Stimulated activated CD8-positive, alpha-beta memory T cell treated with anti-CD3 and anti-CD28 coated beads, Interleukin-7, amount 100 ng/mL, for 1 hour (primary cell): ENCODE results near the gene ACVR2B.
"Not testable (repeated sequence)": the region's sequence is repeated elsewhere in the genome, so short reads cannot be mapped to it uniquely, and the experiment has no call there.

Experiments used
- DNase-seq, 2 donors: peaks; one replicate each; pipeline ENCODE4 v3.0.0-alpha.2; 2020; ENCODE audit warnings: low read depth in 2 of 2

The ACVR2B gene

GRCh38 chr3:38453075-38453912 lies at the start of gene ACVR2B:
Gene ACVR2B, plus strand, starts transcription at chr3:38453890. Its CDS starts 433 bp downstream, at chr3:38454323.
- peak; percentile 25 to 35 for DNase-seq

GRCh38 chr3:38404286-38404685 lies 49.4 kb upstream of the ACVR2B start:
- DNase-seq: no peak

GRCh38 chr3:38411591-38411990 lies 42.1 kb upstream of the ACVR2B start:
- no peak for DNase-seq

- DNase-seq: not testable (repeated sequence)
Measured at GRCh38 chr3:38420758-38421157, 32.9 kb upstream of the ACVR2B start.

DNA sequence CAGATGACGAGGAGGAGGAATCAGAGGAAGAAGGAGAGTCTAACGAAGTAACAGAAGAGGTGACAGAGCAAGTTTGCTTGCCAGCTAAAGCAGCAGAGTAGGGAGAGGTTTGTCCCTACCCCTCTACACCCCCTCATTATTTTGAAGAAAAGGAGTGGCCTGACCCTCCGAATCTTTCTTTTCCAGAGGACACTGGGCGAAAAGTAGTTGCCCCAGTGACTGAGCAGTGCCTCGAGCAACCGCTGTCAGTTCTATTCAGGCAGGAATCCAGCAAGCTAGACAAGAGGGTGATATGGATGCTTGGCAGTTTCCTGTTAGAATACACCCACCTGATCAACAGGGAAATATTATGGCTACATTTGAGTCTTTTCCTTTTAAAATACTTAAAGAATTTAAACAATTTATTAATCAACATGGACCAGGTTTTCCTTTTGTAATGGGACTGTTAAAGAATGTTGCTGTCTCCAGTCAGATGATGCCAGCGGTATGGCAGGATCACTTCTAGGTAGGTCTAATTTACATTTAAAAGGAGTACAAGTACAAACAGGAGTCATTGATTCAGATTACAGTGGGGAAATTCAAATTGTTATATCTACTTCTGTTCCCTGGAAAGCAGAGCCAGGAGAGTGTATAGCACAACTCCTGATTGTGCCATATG lies 31.9 kb upstream of the ACVR2B start:
- DNase-seq: no peak

DNA sequence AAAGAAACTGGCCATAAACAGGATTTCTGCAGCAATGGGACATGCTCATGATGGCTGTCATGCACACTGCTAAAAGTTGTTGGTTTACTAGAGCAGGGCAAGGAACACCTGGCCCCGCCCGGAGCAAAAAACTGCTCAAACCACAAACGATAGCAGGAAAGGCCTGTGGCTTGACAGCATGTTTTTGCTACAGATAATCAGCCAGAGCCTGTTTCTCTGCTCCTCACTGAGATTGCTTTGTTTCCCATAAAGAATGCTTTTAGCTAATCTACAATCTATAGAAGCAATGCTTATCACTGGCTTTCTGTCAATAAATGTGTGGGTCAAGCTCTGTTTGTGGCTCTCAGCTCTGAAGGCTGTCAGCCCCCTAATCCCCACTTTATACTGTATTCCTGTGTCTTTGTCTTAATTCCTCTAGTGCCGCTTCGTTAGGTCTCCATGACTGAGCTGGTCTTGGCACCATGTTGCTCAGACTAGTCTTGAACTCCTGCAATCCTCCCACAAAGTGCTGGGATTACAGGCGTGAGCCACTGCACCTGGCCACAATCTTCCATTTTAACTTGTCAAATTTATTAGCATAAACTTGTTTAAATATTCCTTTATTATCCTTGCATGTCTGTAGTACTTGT lies 26.8 kb upstream of the ACVR2B start:
- DNase-seq: not testable (repeated sequence)

DNA sequence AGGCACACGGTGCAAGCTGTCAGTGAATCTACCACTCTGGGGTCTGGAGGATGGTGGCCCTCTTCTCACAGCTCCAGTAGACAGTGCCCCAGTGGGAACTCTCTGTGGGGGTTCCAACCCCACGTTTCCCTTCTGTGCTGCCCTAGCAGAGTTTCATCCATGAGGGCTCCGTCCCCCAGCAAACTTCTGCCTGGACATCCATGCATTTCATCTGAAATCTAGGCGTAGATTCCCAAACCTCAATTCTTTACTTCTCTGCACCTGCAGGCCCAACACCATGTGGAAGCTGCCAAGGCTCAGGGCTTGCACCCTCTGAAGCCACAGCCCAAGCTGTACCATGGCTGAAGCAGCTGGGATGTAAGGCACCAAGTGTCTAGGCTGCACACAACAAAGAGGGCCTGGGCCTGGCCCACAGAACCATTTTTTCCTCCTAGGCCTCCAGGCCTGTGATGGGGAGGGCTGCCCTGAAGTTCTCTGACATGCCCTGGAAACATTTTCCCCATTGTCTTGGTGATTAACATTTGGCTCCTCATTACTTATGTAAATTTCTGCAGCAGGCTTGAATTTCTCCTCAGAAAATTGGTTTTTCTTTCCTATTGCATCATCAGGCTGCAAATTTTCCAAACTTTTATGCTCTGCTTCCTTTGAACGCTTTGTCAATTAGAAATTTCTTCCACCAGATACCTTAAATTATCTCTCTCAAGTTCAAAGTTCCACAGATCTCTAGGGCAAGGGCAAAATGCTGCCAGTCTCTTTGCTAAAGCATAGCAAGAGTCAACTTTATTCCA lies 20.6 kb upstream of the ACVR2B start:
- not testable (repeated sequence) for DNase-seq

DNA sequence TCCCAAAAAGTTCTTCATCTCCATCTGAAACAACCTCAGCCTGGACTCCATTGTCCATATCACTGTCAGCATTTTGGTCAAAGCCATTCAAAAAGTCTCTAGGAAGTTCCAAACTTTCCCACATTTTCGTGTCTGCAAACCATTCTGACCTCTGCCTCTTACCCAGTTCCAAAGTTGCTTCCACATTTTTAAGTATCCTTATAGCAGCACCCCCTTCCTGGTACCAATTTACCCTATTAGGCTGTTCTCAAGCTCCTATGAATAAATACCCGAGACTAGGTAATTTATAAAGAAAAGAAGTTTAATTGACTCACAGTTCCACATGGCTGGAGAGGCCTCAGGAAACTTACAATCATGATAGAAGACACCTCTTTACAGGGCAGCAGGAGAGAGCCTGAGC lies 20.0 kb upstream of the ACVR2B start:
- not testable (repeated sequence) for DNase-seq

DNA sequence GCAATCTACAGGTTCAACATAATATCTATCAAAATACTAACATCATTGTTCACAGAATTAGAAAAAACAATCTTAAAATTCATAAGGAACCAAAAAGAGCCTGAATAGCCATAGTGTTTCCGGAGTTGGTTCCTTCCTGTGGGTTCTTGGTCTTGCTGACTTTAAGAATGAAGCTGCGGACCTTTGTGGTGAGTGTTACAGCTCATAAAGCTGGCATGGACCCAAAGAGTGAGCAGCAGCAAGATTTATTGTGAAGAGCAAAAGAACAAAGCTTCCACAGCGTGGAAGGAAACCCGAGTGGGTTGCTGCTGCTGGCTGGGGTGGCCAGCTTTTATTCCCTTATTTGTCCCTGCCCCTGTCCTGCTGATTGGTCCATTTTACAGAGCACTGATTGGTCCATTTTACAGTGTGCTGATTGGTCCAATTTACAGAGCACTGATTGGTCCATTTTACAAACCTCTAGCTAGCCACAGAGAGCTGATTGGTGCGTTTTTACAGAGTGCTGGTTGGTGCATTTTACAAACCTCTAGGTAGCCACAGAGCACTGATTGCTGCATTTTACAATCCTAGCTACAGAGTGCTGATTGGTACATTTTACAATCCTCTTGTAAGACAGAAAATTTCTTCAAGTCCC lies 15.1 kb upstream of the ACVR2B start:
- DNase-seq: not testable (repeated sequence)

DNA sequence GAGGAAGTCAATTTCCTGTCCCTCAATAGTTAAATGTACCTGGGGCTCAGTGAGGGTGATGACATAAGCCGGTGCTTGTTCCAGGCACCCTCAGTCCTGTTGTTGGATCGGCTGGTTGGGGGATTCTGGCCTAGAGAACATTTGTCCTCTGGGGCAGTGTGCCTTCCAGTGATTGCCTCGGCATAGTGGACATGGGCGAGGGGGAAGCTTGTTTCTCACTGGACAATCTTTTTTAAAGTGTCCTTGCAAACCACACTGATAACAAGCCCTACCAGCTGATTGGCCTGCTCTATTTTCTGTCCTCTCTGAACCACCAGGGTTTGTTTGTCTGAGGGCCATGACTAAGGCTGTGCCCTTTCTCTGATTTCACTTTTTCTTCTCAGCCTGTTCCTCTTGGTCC lies 10.5 kb upstream of the ACVR2B start:
- not testable (repeated sequence) for DNase-seq

DNA sequence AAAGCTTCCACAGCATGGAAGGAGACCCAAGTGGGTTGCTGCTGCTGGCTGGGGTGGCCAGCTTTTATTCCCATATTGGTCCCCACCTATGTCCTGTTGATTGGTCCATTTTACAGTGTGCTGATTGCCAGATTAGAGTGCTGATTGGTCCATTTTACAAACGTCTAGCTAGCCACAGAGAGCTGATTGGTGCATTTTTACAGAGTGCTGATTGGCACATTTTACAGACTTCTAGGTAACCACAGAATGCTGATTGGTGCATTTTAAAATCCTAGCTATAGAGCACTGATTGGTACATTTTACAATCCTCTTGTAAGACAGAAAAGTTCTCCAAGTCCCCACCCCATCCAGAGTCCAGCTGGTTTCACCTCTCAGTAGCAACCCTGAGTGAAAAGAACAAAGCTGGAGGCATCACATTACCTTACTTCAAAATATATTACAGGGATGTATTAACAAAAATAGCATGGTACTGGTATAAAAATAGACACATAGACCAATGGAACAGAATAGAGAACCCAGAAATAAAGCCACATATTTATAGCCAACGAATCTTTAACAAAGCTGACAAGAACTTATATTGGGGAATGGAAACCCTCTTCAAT lies 7.5 kb upstream of the ACVR2B start:
- no peak for DNase-seq

DNA sequence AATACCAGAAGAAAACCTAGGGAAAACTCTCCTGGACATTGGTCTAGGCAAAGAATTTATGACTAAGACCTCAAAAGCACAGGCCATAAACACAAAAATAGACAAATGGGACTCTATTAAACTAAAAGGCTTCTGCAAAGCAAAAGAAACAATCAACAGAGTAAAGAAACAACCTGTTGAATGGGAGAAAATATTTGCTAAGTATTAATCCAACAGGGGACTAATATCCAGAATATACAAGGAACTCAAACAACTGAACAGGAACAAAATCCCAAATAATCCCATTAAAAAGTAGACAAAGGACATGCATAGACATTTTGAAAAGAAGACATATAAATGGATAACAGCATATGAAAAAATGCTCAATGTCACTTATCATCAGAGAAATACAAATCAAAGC lies 6.9 kb upstream of the ACVR2B start:
- no peak for DNase-seq

GRCh38 chr3:38450853-38451252 lies 2.8 kb upstream of the ACVR2B start:
- no peak for DNase-seq

GRCh38 chr3:38453913-38454177 lies 155 bp downstream of the ACVR2B start:
- DNase-seq: no peak

GRCh38 chr3:38454178-38454883 lies 641 bp downstream of the ACVR2B start:
- no peak for DNase-seq

DNA sequence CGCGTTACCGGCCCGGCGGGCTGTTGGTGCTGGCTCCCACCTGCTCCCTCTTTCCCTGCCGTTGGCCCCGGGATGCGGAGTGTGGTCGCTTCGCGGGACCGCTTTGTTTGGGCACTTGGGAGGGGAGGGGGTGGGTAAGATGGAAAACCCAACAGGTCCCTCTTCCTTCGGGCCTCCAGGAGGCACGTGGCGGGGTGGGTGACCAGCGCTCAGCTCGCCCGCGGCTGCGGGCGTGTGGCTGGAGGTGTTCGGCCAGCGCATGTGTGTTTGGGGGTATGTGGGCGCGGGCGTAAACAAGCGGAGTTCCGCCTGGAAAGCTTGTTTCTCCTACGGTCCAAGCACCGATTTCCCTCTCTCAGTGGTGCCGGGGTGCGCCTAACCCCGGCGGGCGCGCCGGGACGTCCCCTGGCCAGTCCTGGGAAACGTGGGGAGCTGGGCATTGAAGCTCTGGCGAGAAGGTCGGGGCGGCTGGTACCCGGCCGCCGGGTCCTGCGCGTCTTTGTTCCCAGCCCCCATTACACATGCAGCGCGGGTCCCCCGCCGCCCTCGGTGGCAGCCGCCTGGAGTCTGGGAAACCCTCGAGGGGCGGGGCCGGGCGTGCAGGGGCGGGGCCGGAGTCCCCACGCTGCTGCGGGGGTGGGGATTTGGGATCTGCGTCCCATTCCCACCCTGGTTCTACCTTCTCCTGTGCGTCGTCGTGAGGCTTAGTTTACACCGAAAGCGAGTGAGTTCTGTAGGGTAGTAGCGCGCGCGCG lies 1.4 kb downstream of the ACVR2B start:
- no peak for DNase-seq

DNA sequence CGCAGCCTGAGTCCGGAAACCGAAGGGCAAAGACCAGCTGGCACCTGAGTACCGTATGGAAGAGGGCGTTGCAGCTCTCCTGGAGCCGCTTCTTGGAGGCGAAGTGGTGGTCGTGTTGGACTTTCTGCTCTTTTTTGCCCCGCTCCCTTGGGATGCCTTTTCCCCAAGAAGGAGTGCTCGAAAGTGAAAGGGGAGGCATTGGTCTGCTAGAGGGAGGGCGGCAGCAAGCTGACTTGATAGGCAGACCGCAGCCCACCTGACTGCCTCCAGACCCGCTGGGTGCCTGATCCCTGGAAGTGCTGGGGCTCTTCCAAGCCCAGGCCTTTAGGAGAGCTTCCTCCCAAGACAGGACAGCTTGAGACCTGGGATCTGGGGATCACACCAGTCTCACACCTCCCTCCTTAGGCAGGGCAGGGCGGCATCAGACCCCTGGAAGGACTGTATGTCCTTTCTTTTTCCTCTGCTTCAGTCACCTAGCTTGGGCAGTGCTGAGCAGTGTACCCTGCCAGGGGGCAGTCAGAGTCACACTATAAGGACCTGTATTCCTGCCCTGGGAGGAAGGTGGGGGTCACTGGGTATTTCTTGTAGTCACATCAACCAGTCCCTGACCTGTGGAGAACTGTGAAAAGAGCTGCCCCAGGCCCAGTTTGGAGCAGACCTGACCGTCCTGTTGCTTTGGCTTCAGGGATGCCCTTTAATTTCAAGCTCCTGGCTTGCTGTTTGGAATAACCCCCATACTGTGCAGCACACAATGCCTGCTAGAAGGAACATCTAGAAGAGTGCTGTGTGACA lies 2.1 kb downstream of the ACVR2B start:
- no peak for DNase-seq

GRCh38 chr3:38457111-38458003 lies 3.7 kb downstream of the ACVR2B start:
- DNase-seq: no peak
